Neural progenitor cell (in vitro differentiated cells): Measurements from ENCODE around the gene CHIA. TPM values are rescaled to one million over a fixed set of nuclear protein-coding genes. Genes with fewer than 3 reads are reported as not detected.

Experiments used
- DNase-seq: peaks from one replicate; pipeline ENCODE4 v3.0.0-alpha.2; 2016; ENCODE audit warnings: low spot score
- H2AFZ ChIP-seq: fragments of 200-600 bp; sonication (generic); replicated peaks from 2 replicates; pipeline ENCODE4 v1.6.1; 2016; ENCODE audit warnings: antibody characterized with exemption
- H3F3A ChIP-seq: fragments of 200-600 bp; sonication (generic); 2 replicates; pipeline ENCODE4 v1.6.1; 2016; ENCODE audit warnings: antibody characterized with exemption, low read depth
- H3K27ac ChIP-seq: fragments of 200-600 bp; sonication (generic); 2 replicates; pipeline ENCODE4 v1.5.1; 2016; ENCODE audit warnings: mild to moderate bottlenecking
- H3K27me3 ChIP-seq: fragments of 200-600 bp; sonication (generic); 2 replicates; pipeline ENCODE4 v1.6.1; 2016; ENCODE audit warnings: mild to moderate bottlenecking, moderate library complexity
- H3K36me3 ChIP-seq: fragments of 200-600 bp; sonication (generic); 2 replicates; pipeline ENCODE4 v1.5.1; 2016
- H3K4me1 ChIP-seq: fragments of 200-600 bp; sonication (generic); 2 replicates; pipeline ENCODE4 v1.6.1; 2016; ENCODE audit warnings: mixed run types
- H3K4me2 ChIP-seq: fragments of 200-600 bp; sonication (generic); 2 replicates; pipeline ENCODE4 v1.6.1; 2016
- H3K4me3 ChIP-seq: fragments of 200-600 bp; sonication (generic); 2 replicates; pipeline ENCODE4 v1.5.1; 2016
- H3K79me2 ChIP-seq: fragments of 200-600 bp; sonication (generic); 2 replicates; pipeline ENCODE4 v1.6.1; 2016; ENCODE audit warnings: low read depth
- H3K9ac ChIP-seq: fragments of 200-600 bp; sonication (generic); 2 replicates; pipeline ENCODE4 v1.6.1; 2016
- H3K9me3 ChIP-seq: fragments of 200-600 bp; sonication (generic); 2 replicates; pipeline ENCODE4 v1.5.1; 2016; ENCODE audit warnings: low read depth
- H4K20me1 ChIP-seq: fragments of 200-600 bp; sonication (generic); 2 replicates; pipeline ENCODE4 v1.6.1; 2016; ENCODE audit warnings: low read depth
- H3K27ac Mint-ChIP-seq: 3 replicates; pipeline ENCODE4 v1.8.0; 2021; ENCODE audit warnings: mixed read lengths
- H3K27me3 Mint-ChIP-seq: 2 replicates; pipeline ENCODE4 v1.8.0; 2022; ENCODE audit warnings: low read depth, mild to moderate bottlenecking, inconsistent platforms, moderate library complexity, mixed read lengths; ENCODE audit not compliant: insufficient read depth
- H3K36me3 Mint-ChIP-seq: 3 replicates; pipeline ENCODE4 v1.8.0; 2021; ENCODE audit warnings: mixed read lengths
- H3K4me1 Mint-ChIP-seq: 3 replicates; pipeline ENCODE4 v1.8.0; 2021; ENCODE audit warnings: mixed read lengths
- H3K4me3 Mint-ChIP-seq: 3 replicates; pipeline ENCODE4 v1.8.0; 2021; ENCODE audit warnings: mild to moderate bottlenecking, moderate library complexity, mixed read lengths
- H3K9me3 Mint-ChIP-seq: 3 replicates; pipeline ENCODE4 v1.8.0; 2020; ENCODE audit warnings: mixed read lengths
- CTCF ChIP-seq: fragments of 200-600 bp; sonication (generic); IDR thresholded peaks from 2 replicates; pipeline ENCODE4 v1.5.1; 2017; ENCODE audit warnings: antibody characterized with exemption, mild to moderate bottlenecking
- EZH2 ChIP-seq: fragments of 200-600 bp; sonication (generic); IDR thresholded peaks from 2 replicates; pipeline ENCODE4 v1.6.1; 2017; ENCODE audit warnings: antibody characterized with exemption, mild to moderate bottlenecking, moderate library complexity
- EZH2phosphoT487 ChIP-seq: fragments of 200-600 bp; sonication (generic); IDR thresholded peaks from 2 replicates; pipeline ENCODE4 v1.6.1; 2017; ENCODE audit warnings: antibody characterized with exemption
- total RNA-seq: library from RNA; depleted of rRNA; stranded (reverse); fragments of >200 nt; gene quantifications from 2 replicates; pipeline ENCODE4 v1.2.3, GENCODE V29; 2015; ENCODE audit warnings: low replicate concordance

The CHIA gene
- total RNA-seq, 1 donor from 2014 or later = not detected

DNA sequence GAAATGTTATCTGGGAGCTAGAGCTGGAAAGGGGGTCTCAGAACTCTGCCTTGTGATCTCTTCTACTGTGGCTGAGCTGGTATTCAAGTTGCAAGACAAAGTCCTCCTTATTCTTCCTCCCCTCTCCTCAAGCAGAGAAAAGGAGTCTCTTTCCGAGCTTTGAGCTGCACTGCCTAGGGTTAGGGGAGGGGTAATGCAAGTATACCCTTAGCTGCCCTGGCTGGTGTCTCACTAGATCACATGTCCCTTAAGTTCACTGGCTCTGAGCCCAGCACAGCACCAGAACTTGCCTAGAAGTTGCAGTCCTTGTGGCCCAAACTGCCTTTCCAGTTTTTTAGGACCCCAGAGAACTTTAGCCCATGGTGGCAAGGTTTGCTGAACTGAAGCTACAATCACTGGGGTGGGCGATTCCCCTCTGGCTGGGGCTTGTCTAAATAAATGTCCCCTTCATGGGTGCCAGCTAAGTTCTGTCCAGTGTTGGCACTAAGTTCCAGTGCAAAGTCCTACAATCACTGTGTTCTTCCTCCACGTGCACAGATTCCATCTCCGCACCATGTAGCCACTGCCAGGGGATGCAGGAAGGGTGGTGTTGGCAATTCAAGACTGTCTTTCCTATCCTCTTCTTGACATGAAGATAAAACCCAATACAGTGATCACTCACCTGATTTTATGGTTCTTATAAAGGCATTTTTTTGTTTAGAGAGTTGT is 22.7 kb upstream of the CHIA start:
- H3K27ac Mint-ChIP-seq = no peak overlapping the region
- no peak overlapping the region for H3K4me2 ChIP-seq
- no peak for DNase-seq
- H3K9me3 ChIP-seq = no peaks in the 10 kb centered on the region
- H4K20me1 ChIP-seq = no peaks in the 10 kb centered on the region
- no peaks in the 10 kb centered on the region for H3K9me3 Mint-ChIP-seq
- H3K9ac ChIP-seq = no peak overlapping the region
- no peak overlapping the region for H2AFZ ChIP-seq
- H3F3A ChIP-seq = no peaks in the 10 kb centered on the region
- TF ChIP-seq CTCF (no peak), EZH2phosphoT487 (no peak), EZH2 (no peak)
- H3K79me2 ChIP-seq = no peaks in the 10 kb centered on the region
- no peaks in the 10 kb centered on the region for H3K27me3 ChIP-seq
- H3K4me3 Mint-ChIP-seq = no peak overlapping the region
- H3K36me3 ChIP-seq = no peaks in the 10 kb centered on the region
- H3K27ac ChIP-seq = no peak overlapping the region
- no peak overlapping the region for H3K4me3 ChIP-seq
- no peaks in the 10 kb centered on the region for H3K36me3 Mint-ChIP-seq
- H3K4me1 Mint-ChIP-seq = no peaks in the 10 kb centered on the region
- no peaks in the 10 kb centered on the region for H3K27me3 Mint-ChIP-seq
- peaks cover 9% of the 10 kb centered on the region for H3K4me1 ChIP-seq

DNA sequence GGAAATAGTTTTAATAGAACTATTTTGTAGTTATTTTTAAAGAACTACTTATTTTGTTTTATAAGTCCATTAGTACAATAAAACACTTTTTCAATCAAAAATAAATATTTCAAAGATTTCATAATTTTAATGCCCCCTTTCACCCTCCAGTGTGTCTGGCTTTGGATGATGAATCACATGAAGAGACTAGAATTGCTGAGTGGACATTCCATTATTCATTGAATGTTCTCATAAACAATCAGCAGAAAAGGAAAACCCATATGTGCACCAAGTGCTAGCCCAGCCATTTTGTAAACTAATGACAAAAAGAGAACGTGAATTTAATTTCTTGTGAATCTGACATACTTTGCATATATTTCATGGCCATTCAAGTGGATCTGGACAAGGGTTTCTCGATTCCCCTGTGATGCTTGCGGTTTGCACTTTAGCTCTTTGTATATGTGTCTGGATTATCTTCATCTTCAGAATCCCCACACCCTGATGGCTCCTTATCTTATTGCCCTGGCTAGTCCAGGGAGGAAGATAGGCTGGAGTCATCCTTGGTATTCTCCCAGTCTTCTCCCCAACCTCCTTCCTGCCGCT is 20.7 kb upstream of the CHIA start:
- Histone ChIP-seq H3K4me3 (no peak overlapping the region), H3K27me3 (no peaks in the 10 kb centered on the region), H3K4me2 (no peak overlapping the region), H4K20me1 (no peaks in the 10 kb centered on the region), H3K36me3 (no peaks in the 10 kb centered on the region), H3F3A (no peaks in the 10 kb centered on the region), H3K9ac (no peak overlapping the region), H3K9me3 (no peaks in the 10 kb centered on the region), H3K27ac (no peak overlapping the region), H3K79me2 (no peaks in the 10 kb centered on the region), H3K4me1 (peaks cover 9% of the 10 kb centered on the region), H2AFZ (no peak overlapping the region)
- no peaks in the 10 kb centered on the region for H3K27me3 Mint-ChIP-seq
- no peak for TF ChIP-seq CTCF
- no peaks in the 10 kb centered on the region for H3K9me3 Mint-ChIP-seq
- no peaks in the 10 kb centered on the region for H3K36me3 Mint-ChIP-seq
- H3K4me3 Mint-ChIP-seq = no peak overlapping the region
- no peaks in the 10 kb centered on the region for H3K4me1 Mint-ChIP-seq
- no peak for DNase-seq
- no peak overlapping the region for H3K27ac Mint-ChIP-seq

DNA sequence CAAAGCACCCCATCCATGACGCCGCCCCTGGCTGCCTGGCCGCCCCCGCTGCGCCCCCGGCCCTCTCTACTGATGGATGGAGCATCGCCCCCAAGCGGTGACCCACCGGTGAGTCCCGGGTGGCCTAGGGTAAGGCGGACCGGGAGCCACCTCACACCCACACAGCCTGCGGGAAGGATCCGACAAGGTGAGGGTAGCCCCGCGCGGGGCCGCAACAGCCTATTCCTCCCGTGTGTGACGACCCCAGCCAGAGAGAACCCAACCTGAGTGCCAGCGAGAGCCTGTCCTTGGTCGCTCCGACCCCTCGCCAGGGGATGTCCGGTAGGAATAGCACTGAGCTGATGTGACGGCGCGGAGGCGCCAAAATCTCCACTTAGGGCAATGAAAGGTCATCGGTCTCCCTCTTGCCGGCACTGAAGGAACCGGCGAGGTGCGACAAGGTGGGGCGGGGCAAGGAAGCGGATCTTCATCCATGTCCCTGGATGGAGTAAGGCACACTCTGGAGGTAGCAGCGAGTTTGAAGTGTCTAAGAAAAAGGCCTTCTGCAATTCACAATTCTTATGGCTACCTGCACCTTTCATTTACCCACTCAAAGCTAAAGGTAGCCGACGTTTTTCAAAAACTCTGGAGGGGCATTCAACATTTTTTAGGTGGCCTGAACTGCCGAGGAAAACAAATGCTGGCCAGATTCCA is 19.7 kb upstream of the CHIA start:
- Histone ChIP-seq H3K4me3 (no peak overlapping the region), H3K36me3 (no peaks in the 10 kb centered on the region), H3F3A (no peaks in the 10 kb centered on the region), H3K4me2 (no peak overlapping the region), H3K4me1 (peaks cover 9% of the 10 kb centered on the region), H3K9me3 (no peaks in the 10 kb centered on the region), H2AFZ (no peak overlapping the region), H3K27me3 (no peaks in the 10 kb centered on the region), H4K20me1 (no peaks in the 10 kb centered on the region), H3K27ac (no peak overlapping the region), H3K79me2 (no peaks in the 10 kb centered on the region), H3K9ac (no peak overlapping the region)
- Mint-ChIP-seq H3K36me3 (no peaks in the 10 kb centered on the region), H3K27ac (no peak overlapping the region), H3K9me3 (no peaks in the 10 kb centered on the region), H3K27me3 (no peaks in the 10 kb centered on the region), H3K4me1 (no peaks in the 10 kb centered on the region), H3K4me3 (no peak overlapping the region)
- TF ChIP-seq EZH2 = no peak
- TF ChIP-seq CTCF = no peak
- TF ChIP-seq EZH2phosphoT487 = no peak
- DNase-seq = no peak
